HG03565 (cell line): ENCODE results near the gene CLRN1.
"Not testable (repeated sequence)": the region's sequence is repeated elsewhere in the genome, so short reads cannot be mapped to it uniquely, and the experiment has no call there.

Experiments
- ATAC-seq: cut with Tn5 transposase; IDR thresholded peaks from one replicate; pipeline ENCODE4 v1.9.1; 2021; ENCODE audit warnings: mild to moderate bottlenecking, moderate library complexity; ENCODE audit not compliant: unreplicated experiment

CLRN1 gene

GRCh38 chr3:150972366-150973071 is at the start of gene CLRN1:
CLRN1 (minus strand) TSS chr3:150972727; CDS start chr3:150972708, 19 bp downstream.
- no peak for ATAC-seq

GRCh38 chr3:151016478-151016795 is 43.9 kb upstream of the CLRN1 start:
- no peak for ATAC-seq

GRCh38 chr3:151015767-151016477 is 43.4 kb upstream of the CLRN1 start:
- ATAC-seq, result no peak

GRCh38 chr3:151015181-151015580 is 42.7 kb upstream of the CLRN1 start:
- ATAC-seq, result no peak

- no peak for ATAC-seq
Measured at GRCh38 chr3:151014501-151015018, 42.0 kb upstream of the CLRN1 start.

GRCh38 chr3:151012753-151013152 is 40.2 kb upstream of the CLRN1 start:
- ATAC-seq, result no peak

- no peak for ATAC-seq
Measured at GRCh38 chr3:151011427-151011826, 38.9 kb upstream of the CLRN1 start.

- no peak for ATAC-seq
Measured at GRCh38 chr3:151009981-151010380, 37.5 kb upstream of the CLRN1 start.

- ATAC-seq, result no peak
Measured at GRCh38 chr3:151009430-151009829, 36.9 kb upstream of the CLRN1 start.

- no peak for ATAC-seq
Measured at GRCh38 chr3:151008699-151009098, 36.2 kb upstream of the CLRN1 start.

GRCh38 chr3:151003768-151004134 is 31.2 kb upstream of the CLRN1 start:
- ATAC-seq, result no peak

GRCh38 chr3:151003029-151003767 is 30.7 kb upstream of the CLRN1 start:
- no peak for ATAC-seq

GRCh38 chr3:151002003-151002981 is 29.8 kb upstream of the CLRN1 start:
- ATAC-seq, result no peak

GRCh38 chr3:150998996-150999395 is 26.5 kb upstream of the CLRN1 start:
- ATAC-seq, result no peak

GRCh38 chr3:150996731-150997130 is 24.2 kb upstream of the CLRN1 start:
- no peak for ATAC-seq

GRCh38 chr3:150995510-150995909 is 23.0 kb upstream of the CLRN1 start:
- no peak for ATAC-seq

- no peak for ATAC-seq
Measured at GRCh38 chr3:150989208-150989607, 16.7 kb upstream of the CLRN1 start.

GRCh38 chr3:150988395-150988794 is 15.9 kb upstream of the CLRN1 start:
- not testable (repeated sequence) for ATAC-seq

GRCh38 chr3:150985711-150986110 is 13.2 kb upstream of the CLRN1 start:
- no peak for ATAC-seq

GRCh38 chr3:150984066-150984465 is 11.5 kb upstream of the CLRN1 start:
- ATAC-seq, result no peak
